Tibial artery (tissue), 4 donors: ENCODE results near the gene AGAP5.

ENCODE experiments used
- DNase-seq, 2 donors: peaks; one replicate each; pipeline ENCODE4 v3.0.0-alpha.2; 2019
- H3K27ac ChIP-seq, 2 donors: fragments of 200-600 bp; sonication (generic) in 1 of 2; 1 replicate in 1 of 2; 2 replicates in 1 of 2; pipeline ENCODE4 v1.5.1; 2018 to 2019; ENCODE audit warnings: mild to moderate bottlenecking in 1 of 2
- H3K27me3 ChIP-seq, 2 donors: fragments of 200-600 bp; sonication (generic) in 1 of 2; one replicate each; pipeline versions ENCODE4 v1.5.1 to v1.6.0; 2016 to 2019
- H3K36me3 ChIP-seq, 3 donors: fragments of 200-600 bp; sonication (generic) in 2 of 3; one replicate each; pipeline ENCODE4 v1.5.1; 2016 to 2019; ENCODE audit warnings: mild to moderate bottlenecking in 2 of 3
- H3K4me1 ChIP-seq, 4 donors: fragments of 200-600 bp; sonication (generic) in 2 of 4; 1 replicate in 3 of 4; 2 replicates in 1 of 4; pipeline ENCODE4 v1.5.1; 2016 to 2019
- H3K4me3 ChIP-seq, 2 donors: fragments of 200-600 bp; sonication (generic) in 1 of 2; 1 replicate in 1 of 2; 2 replicates in 1 of 2; pipeline ENCODE4 v1.5.1; 2018 to 2019; ENCODE audit warnings: mild to moderate bottlenecking in 2 of 2
- H3K9me3 ChIP-seq, 3 donors: fragments of 200-600 bp; sonication (generic) in 1 of 3; one replicate each; pipeline ENCODE4 v1.5.1; 2016 to 2019
- CTCF ChIP-seq, 2 experiments: fragments of 200-600 bp in 1 of 2; fragments of 450-650 bp in 1 of 2; IDR thresholded peaks; one replicate each; pipeline ENCODE4 v1.5.1; 2017 to 2019; ENCODE audit warnings: antibody characterized with exemption in 2 of 2, mild to moderate bottlenecking in 1 of 2, moderate library complexity in 1 of 2
- intact Hi-C: fragments of 100-400 bp; cut with DNase I; formaldehyde crosslinking; loops from one replicate; pipeline ENCODE4 v1.15.0; 2023; ENCODE audit warnings: low total_unique reads

The AGAP5 gene

GRCh38 chr10:73653195-73653594, 44.7 kb downstream of the AGAP5 start:
- Histone ChIP-seq H3K27me3 (no peaks in the 10 kb centered on the region), H3K36me3 (no peaks in the 10 kb centered on the region), H3K4me1 (peaks cover 0 to 40% (median 15%) of the 10 kb centered on the region in 4 donors), H3K9me3 (no peaks in the 10 kb centered on the region), H3K4me3 (no peak overlapping the region), H3K27ac (no peak overlapping the region)
- intact Hi-C loops: no loop called here
- peak in 1 of 2 donors; percentile 61 for DNase-seq
- TF ChIP-seq CTCF (IDR thresholded peaks at IDR 0.05): no peak

- Histone ChIP-seq H3K4me1 (peaks cover 4 to 44% (median 17%) of the 10 kb centered on the region in 4 donors), H3K4me3 (no peak overlapping the region), H3K27me3 (no peaks in the 10 kb centered on the region), H3K9me3 (no peaks in the 10 kb centered on the region), H3K27ac (peak overlapping the region; percentile 8 to 41), H3K36me3 (no peaks in the 10 kb centered on the region)
- intact Hi-C loops: no loop called here
- TF ChIP-seq CTCF (IDR thresholded peaks at IDR 0.05): no peak
- no peak for DNase-seq
Measured at GRCh38 chr10:73650537-73651331, 47.2 kb downstream of the AGAP5 start.

GRCh38 chr10:73649876-73650536, 47.9 kb downstream of the AGAP5 start:
- intact Hi-C loops: no loop called here
- H3K4me3 ChIP-seq: no peak overlapping the region
- DNase-seq: no peak

GRCh38 chr10:73648975-73649829, 48.7 kb downstream of the AGAP5 start:
- H3K36me3 ChIP-seq: no peaks in the 10 kb centered on the region
- peaks cover 4 to 39% (median 12%) of the 10 kb centered on the region in 4 donors for H3K4me1 ChIP-seq
- no peak overlapping the region for H3K4me3 ChIP-seq
- H3K9me3 ChIP-seq: no peaks in the 10 kb centered on the region
- no peaks in the 10 kb centered on the region for H3K27me3 ChIP-seq
- TF ChIP-seq CTCF (IDR thresholded peaks at IDR 0.05): no peak
- H3K27ac ChIP-seq: peak overlapping the region in 1 of 2 donors; percentile 77
- intact Hi-C loops: no loop called here
- DNase-seq: no peak

More at GRCh38 chr10:73649876-73650536, 47.9 kb downstream of the AGAP5 start:
- TF ChIP-seq CTCF (IDR thresholded peaks at IDR 0.05): no peak
- Histone ChIP-seq H3K27ac (no peak overlapping the region), H3K4me1 (peaks cover 4 to 37% (median 12%) of the 10 kb centered on the region in 4 donors), H3K9me3 (no peaks in the 10 kb centered on the region), H3K27me3 (no peaks in the 10 kb centered on the region), H3K36me3 (no peaks in the 10 kb centered on the region)

GRCh38 chr10:73647875-73648651, 49.8 kb downstream of the AGAP5 start:
- intact Hi-C loops: no loop called here
- peak overlapping the region; percentile 69 to 85 for H3K4me3 ChIP-seq
- TF ChIP-seq CTCF (IDR thresholded peaks at IDR 0.05): no peak
- peaks cover 4 to 47% (median 15%) of the 10 kb centered on the region in 4 donors for H3K4me1 ChIP-seq
- DNase-seq: no peak
- H3K36me3 ChIP-seq: no peaks in the 10 kb centered on the region
- peak overlapping the region; percentile 70 to 77 for H3K27ac ChIP-seq
- no peaks in the 10 kb centered on the region for H3K27me3 ChIP-seq
- H3K9me3 ChIP-seq: no peaks in the 10 kb centered on the region
